Mesothelial cell of epicardium (in vitro differentiated cells): ENCODE data around the gene SUGT1. TPM values are rescaled to one million over a fixed set of nuclear protein-coding genes. Genes with fewer than 3 reads are reported as not detected.

Source experiments
- DNase-seq, 2 experiments: peaks; one replicate each; pipeline ENCODE4 v3.0.0; 2021; ENCODE audit warnings: low spot score in 2 of 2; ENCODE audit not compliant: unreplicated experiment in 2 of 2
- H3K27ac Mint-ChIP-seq: 2 replicates; pipeline ENCODE4 v1.8.0; 2021; ENCODE audit warnings: mixed read lengths
- H3K27me3 Mint-ChIP-seq: 2 replicates; pipeline ENCODE4 v1.8.0; 2021; ENCODE audit warnings: low read depth, mixed read lengths
- H3K36me3 Mint-ChIP-seq: 2 replicates; pipeline ENCODE4 v1.8.0; 2021; ENCODE audit warnings: mixed read lengths
- H3K4me1 Mint-ChIP-seq: 2 replicates; pipeline ENCODE4 v1.8.0; 2021; ENCODE audit warnings: mixed read lengths
- H3K4me3 Mint-ChIP-seq: 2 replicates; pipeline ENCODE4 v1.8.0; 2021; ENCODE audit warnings: mild to moderate bottlenecking, moderate library complexity, mixed read lengths
- H3K9me3 Mint-ChIP-seq: 2 replicates; pipeline ENCODE4 v1.8.0; 2021; ENCODE audit warnings: mixed read lengths
- CTCF ChIP-seq: fragments of 200-600 bp; sonication (generic); IDR thresholded peaks from one replicate; pipeline ENCODE4 v1.5.0; 2021; ENCODE audit warnings: antibody characterized with exemption; ENCODE audit not compliant: unreplicated experiment
- total RNA-seq: library from RNA; stranded (reverse); gene quantifications from 3 replicates; pipeline ENCODE4 v1.2.1, GENCODE V29; 2021

SUGT1 gene
- total RNA-seq, 1 donor from 2014 or later, result 41.6 TPM

GRCh38 chr13:52686376-52686775, 33.7 kb downstream of the SUGT1 start:
- Mint-ChIP-seq H3K36me3 (peaks cover 40% of the 10 kb centered on the region), H3K27ac (no peak overlapping the region), H3K4me3 (no peak overlapping the region), H3K9me3 (no peaks in the 10 kb centered on the region), H3K4me1 (no peaks in the 10 kb centered on the region), H3K27me3 (no peaks in the 10 kb centered on the region)
- no peak for TF ChIP-seq CTCF
- DNase-seq, result no peak

DNA sequence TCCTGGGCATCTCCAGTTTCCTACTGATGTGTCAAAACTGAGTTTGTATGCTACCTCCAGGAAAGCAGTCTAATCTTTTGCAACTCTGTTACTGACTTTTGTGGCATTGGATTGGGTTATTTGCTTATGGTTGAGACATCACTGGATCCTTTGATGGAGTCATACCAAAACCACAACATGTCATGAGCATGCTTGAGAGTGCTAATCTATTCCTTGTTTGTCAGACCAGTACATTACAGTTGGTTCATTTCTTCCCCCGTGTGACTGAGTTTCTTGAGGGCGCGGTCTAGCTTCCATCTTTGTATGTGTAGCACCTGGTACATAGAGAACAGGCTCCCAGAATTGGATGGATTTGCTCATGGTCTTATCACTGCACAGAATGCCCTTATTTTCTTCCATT, 43.2 kb downstream of the SUGT1 start:
- Mint-ChIP-seq H3K9me3 (no peaks in the 10 kb centered on the region), H3K4me1 (no peaks in the 10 kb centered on the region), H3K36me3 (peaks cover 5% of the 10 kb centered on the region), H3K4me3 (no peak overlapping the region), H3K27ac (no peak overlapping the region), H3K27me3 (no peaks in the 10 kb centered on the region)
- no peak for DNase-seq
- no peak for TF ChIP-seq CTCF

- Mint-ChIP-seq H3K27ac (no peak overlapping the region), H3K4me3 (no peak overlapping the region), H3K27me3 (no peaks in the 10 kb centered on the region), H3K4me1 (no peaks in the 10 kb centered on the region), H3K9me3 (no peaks in the 10 kb centered on the region), H3K36me3 (peaks cover 1% of the 10 kb centered on the region)
- DNase-seq, result no peak
- no peak for TF ChIP-seq CTCF
Observed at GRCh38 chr13:52696566-52696965, 43.9 kb downstream of the SUGT1 start.

DNA sequence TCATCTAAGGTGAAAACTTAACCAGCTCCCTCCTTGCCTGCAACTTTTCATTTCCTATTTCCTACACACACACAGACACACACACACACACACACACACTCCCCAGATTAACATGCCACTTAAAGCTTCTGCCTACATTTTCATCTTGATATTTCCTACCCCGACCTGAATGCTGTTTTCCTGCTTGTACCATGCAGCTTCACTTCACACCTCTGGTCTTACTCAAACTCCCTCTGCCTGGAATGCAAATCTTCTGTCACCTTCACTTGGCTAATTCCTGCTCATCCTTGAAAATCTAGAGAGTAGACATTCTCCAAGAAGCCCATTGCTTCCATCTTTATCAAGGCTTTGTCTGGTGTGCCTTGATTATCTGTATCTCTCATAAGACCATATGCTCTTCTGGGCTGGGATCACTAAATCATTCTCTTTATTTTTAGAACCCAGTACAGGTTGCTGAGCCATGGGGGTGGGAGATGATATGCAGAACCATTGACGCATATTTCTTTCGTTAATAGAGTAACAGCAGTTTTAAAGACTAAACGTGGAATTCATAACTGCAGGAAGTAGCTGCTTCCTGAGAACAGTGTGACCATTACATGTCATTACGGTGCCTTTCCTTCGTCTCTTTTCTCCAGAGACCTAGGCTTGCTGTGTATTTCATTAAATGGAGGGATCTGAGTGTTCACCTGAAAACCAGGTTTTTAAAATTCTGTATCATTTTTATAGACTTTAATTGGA, 49.3 kb downstream of the SUGT1 start:
- Mint-ChIP-seq H3K27me3 (no peaks in the 10 kb centered on the region), H3K27ac (no peak overlapping the region), H3K36me3 (no peaks in the 10 kb centered on the region), H3K4me3 (no peak overlapping the region), H3K4me1 (peaks cover 25% of the 10 kb centered on the region), H3K9me3 (no peaks in the 10 kb centered on the region)
- no peak for DNase-seq
- no peak for TF ChIP-seq CTCF

DNA sequence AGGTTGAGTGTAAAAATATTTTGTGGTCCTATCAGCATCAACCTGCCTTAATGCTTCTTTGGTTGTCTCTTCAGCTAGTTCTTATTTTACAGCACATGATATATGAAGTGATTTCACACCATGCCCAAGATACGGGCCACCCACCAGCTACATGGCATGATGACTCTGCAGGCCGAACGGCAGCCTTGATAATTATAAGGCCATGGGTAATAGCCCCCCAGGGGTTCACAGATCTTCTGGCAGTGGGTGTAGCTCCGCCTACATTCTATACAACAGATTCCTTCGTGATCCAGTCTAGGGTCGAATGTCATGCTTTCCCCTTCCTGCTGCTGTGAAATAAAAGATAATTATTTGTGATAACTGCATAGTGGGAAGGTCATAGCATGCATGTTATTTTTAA, 50.8 kb downstream of the SUGT1 start:
- H3K27me3 Mint-ChIP-seq, result no peaks in the 10 kb centered on the region
- no peaks in the 10 kb centered on the region for H3K36me3 Mint-ChIP-seq
- peaks cover 25% of the 10 kb centered on the region for H3K4me1 Mint-ChIP-seq
- no peak overlapping the region for H3K27ac Mint-ChIP-seq
- no peak overlapping the region for H3K4me3 Mint-ChIP-seq
- H3K9me3 Mint-ChIP-seq, result no peaks in the 10 kb centered on the region
- no peak for DNase-seq
- no peak for TF ChIP-seq CTCF
